ENCODE measurements around the gene SELENOM. TPM values are rescaled to one million over a fixed set of nuclear protein-coding genes. Genes with fewer than 3 reads are reported as not detected.
"Not testable (repeated sequence)": the region's sequence is repeated elsewhere in the genome, so short reads cannot be mapped to it uniquely, and the experiment has no call there.

Gene SELENOM
- total RNA-seq, 1 donor from 2014 or later = 228 TPM

- Mint-ChIP-seq H3K9me3 (ENCODE audit: low read depth) (no peaks in the 10 kb centered on the region), H3K36me3 (ENCODE audit: low read depth) (no peaks in the 10 kb centered on the region), H3K27ac (ENCODE audit: unreplicated experiment) (no peak overlapping the region), H3K4me3 (ENCODE audit: unreplicated experiment) (no peak overlapping the region), H3K27me3 (ENCODE audit: low read depth) (no peaks in the 10 kb centered on the region), H3K4me1 (ENCODE audit: low read depth) (peaks cover 17% of the 10 kb centered on the region)
- no peak for DNase-seq (ENCODE audit: low spot score)
- TF ChIP-seq, protein P1, sequence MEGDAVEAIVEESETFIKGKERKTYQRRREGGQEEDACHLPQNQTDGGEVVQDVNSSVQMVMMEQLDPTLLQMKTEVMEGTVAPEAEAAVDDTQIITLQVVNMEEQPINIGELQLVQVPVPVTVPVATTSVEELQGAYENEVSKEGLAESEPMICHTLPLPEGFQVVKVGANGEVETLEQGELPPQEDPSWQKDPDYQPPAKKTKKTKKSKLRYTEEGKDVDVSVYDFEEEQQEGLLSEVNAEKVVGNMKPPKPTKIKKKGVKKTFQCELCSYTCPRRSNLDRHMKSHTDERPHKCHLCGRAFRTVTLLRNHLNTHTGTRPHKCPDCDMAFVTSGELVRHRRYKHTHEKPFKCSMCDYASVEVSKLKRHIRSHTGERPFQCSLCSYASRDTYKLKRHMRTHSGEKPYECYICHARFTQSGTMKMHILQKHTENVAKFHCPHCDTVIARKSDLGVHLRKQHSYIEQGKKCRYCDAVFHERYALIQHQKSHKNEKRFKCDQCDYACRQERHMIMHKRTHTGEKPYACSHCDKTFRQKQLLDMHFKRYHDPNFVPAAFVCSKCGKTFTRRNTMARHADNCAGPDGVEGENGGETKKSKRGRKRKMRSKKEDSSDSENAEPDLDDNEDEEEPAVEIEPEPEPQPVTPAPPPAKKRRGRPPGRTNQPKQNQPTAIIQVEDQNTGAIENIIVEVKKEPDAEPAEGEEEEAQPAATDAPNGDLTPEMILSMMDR (IDR thresholded peaks at IDR 0.05) = no peak
Measured at GRCh38 chr22:31077681-31078080, 29.7 kb downstream of the SELENOM start.

DNA sequence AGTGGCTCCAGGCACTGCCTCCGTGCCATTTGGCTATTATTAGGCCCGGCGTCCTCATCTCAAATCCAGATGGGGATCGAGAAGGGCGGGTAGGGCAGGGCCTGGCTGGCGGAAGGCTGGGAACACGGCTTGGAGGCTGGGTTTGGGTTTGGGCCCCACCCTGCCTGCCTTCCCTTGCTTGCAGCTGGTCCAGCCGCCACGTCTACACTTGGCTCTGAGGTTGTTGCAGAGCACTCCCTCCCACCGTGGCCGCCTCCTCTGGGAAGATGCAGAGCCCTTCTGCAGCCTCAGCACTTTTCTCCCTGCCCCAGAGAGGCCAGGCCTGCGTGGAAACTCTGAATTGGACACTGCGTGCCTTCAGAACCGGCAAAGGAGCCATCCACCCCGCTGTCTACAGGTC lies 31.4 kb downstream of the SELENOM start:
- peaks cover 4% of the 10 kb centered on the region for H3K4me1 Mint-ChIP-seq (ENCODE audit: low read depth)
- no peaks in the 10 kb centered on the region for H3K36me3 Mint-ChIP-seq (ENCODE audit: low read depth)
- H3K4me3 Mint-ChIP-seq (ENCODE audit: unreplicated experiment) = no peak overlapping the region
- TF ChIP-seq, protein P1 (IDR thresholded peaks at IDR 0.05) = no peak
- H3K27me3 Mint-ChIP-seq (ENCODE audit: low read depth) = no peaks in the 10 kb centered on the region
- H3K27ac Mint-ChIP-seq (ENCODE audit: unreplicated experiment) = no peak overlapping the region
- no peaks in the 10 kb centered on the region for H3K9me3 Mint-ChIP-seq (ENCODE audit: low read depth)
- DNase-seq (ENCODE audit: low spot score) = no peak

GRCh38 chr22:31073545-31074145 lies 33.7 kb downstream of the SELENOM start:
- H3K27me3 Mint-ChIP-seq (ENCODE audit: low read depth); H3K4me3 Mint-ChIP-seq (ENCODE audit: unreplicated experiment); H3K9me3 Mint-ChIP-seq (ENCODE audit: low read depth); H3K27ac Mint-ChIP-seq (ENCODE audit: unreplicated experiment); H3K4me1 Mint-ChIP-seq (ENCODE audit: low read depth); DNase-seq (ENCODE audit: low spot score); H3K36me3 Mint-ChIP-seq (ENCODE audit: low read depth): not testable (repeated sequence)

DNA sequence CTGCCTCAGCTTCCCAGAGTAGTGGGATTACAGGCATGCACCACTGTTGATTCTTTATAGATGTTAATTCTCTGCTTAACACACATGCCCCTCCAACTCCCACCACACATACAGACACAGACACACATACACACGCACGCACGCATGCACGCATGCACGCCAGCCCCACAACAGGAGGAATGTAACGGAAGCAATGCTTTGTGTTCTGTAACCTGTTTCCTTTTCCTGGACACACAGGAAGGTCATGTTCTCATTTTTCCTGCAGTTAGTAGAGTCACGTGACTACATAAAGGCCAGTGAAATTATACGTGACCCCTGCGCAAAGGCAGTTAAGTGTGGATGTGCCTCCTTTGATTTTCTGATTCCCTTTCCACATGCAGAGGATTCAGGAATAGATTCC lies 34.2 kb downstream of the SELENOM start:
- not testable (repeated sequence) for H3K27ac Mint-ChIP-seq (ENCODE audit: unreplicated experiment); H3K4me3 Mint-ChIP-seq (ENCODE audit: unreplicated experiment); H3K4me1 Mint-ChIP-seq (ENCODE audit: low read depth); H3K36me3 Mint-ChIP-seq (ENCODE audit: low read depth); H3K27me3 Mint-ChIP-seq (ENCODE audit: low read depth); DNase-seq (ENCODE audit: low spot score); H3K9me3 Mint-ChIP-seq (ENCODE audit: low read depth)

DNA sequence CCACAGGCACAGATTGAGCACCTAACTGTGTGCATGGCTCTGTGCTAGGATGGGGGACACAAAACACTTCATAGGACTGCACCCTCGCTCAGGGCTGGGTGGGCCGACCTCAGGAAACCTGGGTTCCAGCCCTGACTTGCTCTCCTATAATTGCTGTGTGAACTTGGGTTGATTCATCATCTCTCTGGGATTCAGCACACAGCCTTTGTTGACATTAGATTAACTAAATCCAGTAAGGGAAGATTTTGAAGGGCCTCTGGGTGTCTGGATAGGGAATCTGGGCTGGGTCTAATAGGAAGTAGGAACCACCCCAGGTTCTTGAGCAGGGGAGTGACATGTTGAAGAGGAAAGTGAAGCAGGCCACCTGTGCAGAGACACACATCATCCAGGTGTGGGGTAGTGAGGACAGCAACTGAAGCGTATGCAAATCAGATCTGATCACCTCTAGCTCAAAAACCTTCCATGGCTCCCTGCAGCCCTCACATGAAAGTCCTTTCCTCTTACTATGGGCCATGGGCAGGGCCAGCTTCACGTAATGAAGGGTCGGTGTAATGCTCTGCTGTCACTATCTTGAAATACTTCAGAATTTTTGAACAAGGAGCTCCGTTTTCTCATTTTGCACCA lies 37.6 kb downstream of the SELENOM start:
- DNase-seq (ENCODE audit: low spot score); H3K9me3 Mint-ChIP-seq (ENCODE audit: low read depth); H3K27me3 Mint-ChIP-seq (ENCODE audit: low read depth); H3K36me3 Mint-ChIP-seq (ENCODE audit: low read depth); H3K4me1 Mint-ChIP-seq (ENCODE audit: low read depth); H3K4me3 Mint-ChIP-seq (ENCODE audit: unreplicated experiment); H3K27ac Mint-ChIP-seq (ENCODE audit: unreplicated experiment): not testable (repeated sequence)

DNA sequence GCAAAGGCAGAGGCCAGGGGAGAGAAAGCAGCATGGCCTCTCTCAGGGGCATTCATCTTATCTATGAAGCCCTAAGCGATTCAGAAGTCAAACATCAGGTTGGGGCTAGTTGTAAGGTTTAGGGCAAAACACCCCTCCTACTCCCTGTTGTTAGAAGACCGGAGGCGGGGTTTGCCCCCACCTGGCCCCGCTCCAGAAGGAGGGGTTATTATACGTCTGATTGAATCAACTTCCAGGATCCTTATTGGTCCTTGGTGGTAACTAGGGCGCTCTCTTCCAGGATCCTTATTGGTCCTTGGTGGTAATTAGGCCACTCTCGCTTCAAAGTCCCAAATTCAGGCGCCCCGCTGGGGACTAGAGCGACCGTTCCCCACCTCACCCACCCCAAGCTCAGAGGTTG lies 38.4 kb downstream of the SELENOM start:
- no peaks in the 10 kb centered on the region for H3K4me1 Mint-ChIP-seq (ENCODE audit: low read depth)
- TF ChIP-seq, protein P1 (IDR thresholded peaks at IDR 0.05) = no peak
- H3K27ac Mint-ChIP-seq (ENCODE audit: unreplicated experiment) = no peak overlapping the region
- H3K36me3 Mint-ChIP-seq (ENCODE audit: low read depth) = no peaks in the 10 kb centered on the region
- no peak overlapping the region for H3K4me3 Mint-ChIP-seq (ENCODE audit: unreplicated experiment)
- DNase-seq (ENCODE audit: low spot score) = no peak
- H3K9me3 Mint-ChIP-seq (ENCODE audit: low read depth) = no peaks in the 10 kb centered on the region
- peaks cover 2% of the 10 kb centered on the region for H3K27me3 Mint-ChIP-seq (ENCODE audit: low read depth)

GRCh38 chr22:31064369-31064768 lies 43.0 kb downstream of the SELENOM start:
- Mint-ChIP-seq H3K4me3 (ENCODE audit: unreplicated experiment) (no peak overlapping the region), H3K27ac (ENCODE audit: unreplicated experiment) (no peak overlapping the region), H3K9me3 (ENCODE audit: low read depth) (no peaks in the 10 kb centered on the region), H3K27me3 (ENCODE audit: low read depth) (peaks cover 2% of the 10 kb centered on the region), H3K4me1 (ENCODE audit: low read depth) (peaks cover 5% of the 10 kb centered on the region), H3K36me3 (ENCODE audit: low read depth) (no peaks in the 10 kb centered on the region)
- TF ChIP-seq, protein P1 (IDR thresholded peaks at IDR 0.05) = no peak
- no peak for DNase-seq (ENCODE audit: low spot score)

Data from chondrocyte (in vitro differentiated cells).